Neuron (in vitro differentiated cells): Measurements from ENCODE around the gene QRICH2.
"Not testable (repeated sequence)": the region's sequence is repeated elsewhere in the genome, so short reads cannot be mapped to it uniquely, and the experiment has no call there.

Source experiments
- H2AFZ ChIP-seq: one replicate; pipeline ENCODE4 v1.6.1; 2013; ENCODE audit warnings: low read depth, mild to moderate bottlenecking, inconsistent platforms, low read length, moderate library complexity
- H3K27me3 ChIP-seq: one replicate; pipeline ENCODE4 v1.6.1; 2013; ENCODE audit warnings: low read length; ENCODE audit not compliant: insufficient read depth
- H3K36me3 ChIP-seq: one replicate; pipeline ENCODE4 v1.6.1; 2013; ENCODE audit warnings: low read length; ENCODE audit not compliant: insufficient read depth
- H3K4me1 ChIP-seq: one replicate; pipeline ENCODE4 v1.6.1; 2013; ENCODE audit warnings: low read length; ENCODE audit not compliant: insufficient read depth
- H3K4me3 ChIP-seq: 2 replicates; pipeline ENCODE4 v1.5.1; 2013; ENCODE audit warnings: mild to moderate bottlenecking, low read length, moderate library complexity
- H3K9me3 ChIP-seq: one replicate; pipeline ENCODE4 v1.6.1; 2013; ENCODE audit warnings: low read length

The QRICH2 gene

GRCh38 chr17:76236603-76237002 lies 71.5 kb downstream of the QRICH2 start:
- H3K9me3 ChIP-seq = no peaks in the 10 kb centered on the region
- no peaks in the 10 kb centered on the region for H3K27me3 ChIP-seq

DNA sequence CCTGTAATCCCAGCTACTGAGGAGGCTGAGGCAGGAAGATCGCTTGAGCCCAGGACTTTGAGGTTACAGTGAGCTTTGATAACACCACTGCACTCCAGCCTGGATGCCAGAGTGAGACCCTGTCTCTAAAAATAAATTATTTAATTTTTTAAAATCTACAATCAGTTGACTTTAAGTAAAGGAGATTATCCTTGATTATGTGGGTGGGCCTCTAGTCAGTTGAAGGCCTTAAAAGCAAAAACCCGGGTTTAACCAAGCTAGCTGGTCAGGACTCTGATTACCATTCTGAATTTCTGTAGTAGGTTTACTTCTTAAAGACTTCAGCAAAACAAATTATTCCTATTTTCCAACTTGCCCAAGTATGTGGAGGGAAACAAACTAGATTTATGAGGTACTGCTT lies 72.2 kb downstream of the QRICH2 start:
- H3K36me3 ChIP-seq = no peaks in the 10 kb centered on the region
- H2AFZ ChIP-seq = no peak overlapping the region
- H3K9me3 ChIP-seq = no peaks in the 10 kb centered on the region
- no peak overlapping the region for H3K4me3 ChIP-seq
- H3K4me1 ChIP-seq = peaks cover 10% of the 10 kb centered on the region
- H3K27me3 ChIP-seq = no peaks in the 10 kb centered on the region

More at GRCh38 chr17:76236603-76237002, 71.5 kb downstream of the QRICH2 start:
- peaks cover 10% of the 10 kb centered on the region for H3K4me1 ChIP-seq
- H3K36me3 ChIP-seq = no peaks in the 10 kb centered on the region
- H2AFZ ChIP-seq = no peak overlapping the region
- no peak overlapping the region for H3K4me3 ChIP-seq

GRCh38 chr17:76234354-76234679 lies 73.8 kb downstream of the QRICH2 start:
- no peaks in the 10 kb centered on the region for H3K27me3 ChIP-seq
- peaks cover 7% of the 10 kb centered on the region for H3K4me1 ChIP-seq
- H2AFZ ChIP-seq = no peak overlapping the region
- no peak overlapping the region for H3K4me3 ChIP-seq
- no peaks in the 10 kb centered on the region for H3K9me3 ChIP-seq
- H3K36me3 ChIP-seq = no peaks in the 10 kb centered on the region

- Histone ChIP-seq H3K4me3 (no peak overlapping the region), H3K27me3 (no peaks in the 10 kb centered on the region), H2AFZ (no peak overlapping the region), H3K4me1 (peaks cover 1% of the 10 kb centered on the region), H3K36me3 (no peaks in the 10 kb centered on the region), H3K9me3 (no peaks in the 10 kb centered on the region)
Measured at GRCh38 chr17:76233588-76234353, 74.3 kb downstream of the QRICH2 start.

DNA sequence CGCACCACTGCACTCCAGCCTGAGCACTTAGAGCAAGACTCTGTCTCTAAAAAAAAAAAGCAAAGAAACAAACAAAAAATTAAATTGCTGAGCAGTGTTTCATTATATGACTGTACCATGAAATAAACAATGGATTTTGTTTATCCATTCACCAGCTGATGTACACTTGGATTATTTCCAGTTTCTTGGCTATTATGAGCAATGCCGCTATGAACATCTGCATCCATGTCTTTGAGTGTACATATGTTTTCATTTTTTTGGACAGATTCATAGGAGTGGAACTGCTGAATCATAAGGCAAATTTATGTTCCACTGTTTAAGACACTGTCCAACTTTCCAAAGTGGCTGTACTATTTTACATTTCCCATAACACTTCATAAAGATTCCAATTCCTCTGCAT lies 75.7 kb downstream of the QRICH2 start:
- Histone ChIP-seq H3K4me1 (no peaks in the 10 kb centered on the region), H3K4me3 (no peak overlapping the region), H3K27me3 (no peaks in the 10 kb centered on the region), H3K9me3 (no peaks in the 10 kb centered on the region), H3K36me3 (no peaks in the 10 kb centered on the region), H2AFZ (no peak overlapping the region)

DNA sequence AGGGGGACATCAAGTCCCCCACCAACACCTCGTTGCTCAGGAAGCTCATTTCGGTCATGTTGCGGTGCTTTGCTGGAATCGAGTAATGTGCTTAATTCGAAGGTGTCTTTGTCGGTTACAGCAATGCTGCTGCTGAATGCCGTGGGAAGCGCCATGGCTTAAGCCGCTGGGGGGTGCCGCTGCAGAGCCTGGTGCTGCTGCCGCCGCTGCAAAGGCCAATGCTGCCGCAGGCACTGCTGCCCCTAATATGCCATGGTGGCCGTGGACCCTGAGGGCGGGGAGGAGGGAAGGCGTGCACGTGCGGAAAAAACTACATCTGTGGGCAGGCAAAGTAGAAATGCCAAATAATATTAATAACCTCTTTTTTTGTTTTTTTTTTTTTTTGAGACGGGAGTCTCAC lies 81.3 kb downstream of the QRICH2 start:
- H2AFZ ChIP-seq, H3K4me1 ChIP-seq, H3K4me3 ChIP-seq, H3K9me3 ChIP-seq, H3K36me3 ChIP-seq, H3K27me3 ChIP-seq: not testable (repeated sequence)

GRCh38 chr17:76225373-76226086 lies 82.5 kb downstream of the QRICH2 start:
- not testable (repeated sequence) for H3K4me3 ChIP-seq

More at GRCh38 chr17:76225373-76226086, 82.5 kb downstream of the QRICH2 start:
- not testable (repeated sequence) for H2AFZ ChIP-seq, H3K36me3 ChIP-seq, H3K9me3 ChIP-seq, H3K4me1 ChIP-seq, H3K27me3 ChIP-seq
